ENCODE results near the gene TMEM232.

- TF ChIP-seq POLR2A (IDR thresholded peaks at IDR 0.05; ENCODE audit: low read depth, low read length) (no peak), POLR2AphosphoS5 (IDR thresholded peaks at IDR 0.05; ENCODE audit: low read depth, low read length) (no peak), SPI1 (IDR thresholded peaks at IDR 0.05; ENCODE audit: low read depth, low read length) (no peak), TAF1 (IDR thresholded peaks at IDR 0.05; ENCODE audit: low read depth, low read length) (no peak), PAX5 (IDR thresholded peaks at IDR 0.05; ENCODE audit: insufficient read depth, low read length, severe bottlenecking) (no peak)
These were observed 234.0 kb downstream of the TMEM232 start for GRCh38 chr5:110492446-110492845.
